Naive thymus-derived CD4-positive, alpha-beta T cell (primary cell): ENCODE measurements around the gene BCKDK. TPM values are rescaled to one million over a fixed set of nuclear protein-coding genes. Genes with fewer than 3 reads are reported as not detected.

Experiments used
- ATAC-seq: fragments of 150-1000 bp; cut with Tn5 transposase; 2 replicates; pipeline ENCODE4 v1.10.0; 2021; ENCODE audit warnings: mild to moderate bottlenecking, moderate library complexity
- CTCF ChIA-PET: fragments of 350-600 bp; sonication (Branson Sonifier 250); formaldehyde crosslinking; loops from one replicate; lab custom pipeline; 2021; ENCODE audit warnings: antibody characterized with exemption; lab: Charles Lee
- POLR2A ChIA-PET: fragments of 350-600 bp; sonication (Branson Sonifier 250); formaldehyde crosslinking; loops from one replicate; lab custom pipeline; 2021; ENCODE audit warnings: antibody characterized with exemption, inconsistent platforms; lab: Charles Lee
- DNase-seq, 9 donors: peaks; one replicate each; pipeline versions ENCODE4 v3.0.0 to v3.0.0-alpha.2; 2020 to 2022; ENCODE audit warnings: mixed read lengths in 1 of 9
- H3K27ac ChIP-seq: one replicate; pipeline ENCODE4 v1.7.0; 2013; ENCODE audit warnings: mild to moderate bottlenecking, low read depth, low read length, moderate library complexity
- H3K27me3 ChIP-seq, 2 donors: one replicate each; pipeline ENCODE4 v1.7.0; 2013; ENCODE audit warnings: low read length in 2 of 2, mild to moderate bottlenecking in 2 of 2, moderate library complexity in 2 of 2; ENCODE audit not compliant: control insufficient read depth in 2 of 2, insufficient read depth in 2 of 2
- H3K36me3 ChIP-seq, 3 experiments: 1 replicate in 2 of 3; 2 replicates in 1 of 3; pipeline ENCODE4 v1.7.0; 2013; ENCODE audit warnings: low read length in 3 of 3, mild to moderate bottlenecking in 3 of 3, moderate library complexity in 1 of 3; ENCODE audit not compliant: insufficient read depth in 3 of 3, control insufficient read depth in 2 of 3
- H3K4me1 ChIP-seq, 2 donors: one replicate each; pipeline ENCODE4 v1.7.0; 2013; ENCODE audit warnings: low read length in 2 of 2, mild to moderate bottlenecking in 2 of 2, moderate library complexity in 1 of 2; ENCODE audit not compliant: control insufficient read depth in 2 of 2, insufficient read depth in 2 of 2
- H3K4me3 ChIP-seq: 2 replicates; pipeline ENCODE4 v1.7.0; 2013; ENCODE audit warnings: mild to moderate bottlenecking, low read length
- H3K9me3 ChIP-seq, 3 experiments: 1 replicate in 2 of 3; 2 replicates in 1 of 3; pipeline ENCODE4 v1.7.0; 2013; ENCODE audit warnings: low read length in 3 of 3; ENCODE audit not compliant: control insufficient read depth in 2 of 3
- H3K27ac Mint-ChIP-seq, 9 donors: one replicate each; pipeline ENCODE4 v1.8.0; 2020 to 2022; ENCODE audit warnings: mixed read lengths in 9 of 9, mild to moderate bottlenecking in 8 of 9, moderate library complexity in 5 of 9, inconsistent platforms in 2 of 9
- H3K27me3 Mint-ChIP-seq, 5 donors: one replicate each; pipeline ENCODE4 v1.8.0; 2021 to 2022; ENCODE audit warnings: mixed read lengths in 5 of 5, mild to moderate bottlenecking in 1 of 5
- H3K36me3 Mint-ChIP-seq, 5 donors: one replicate each; pipeline ENCODE4 v1.8.0; 2020 to 2022; ENCODE audit warnings: mixed read lengths in 5 of 5, mild to moderate bottlenecking in 3 of 5, inconsistent platforms in 1 of 5
- H3K4me1 Mint-ChIP-seq, 7 donors: one replicate each; pipeline ENCODE4 v1.8.0; 2020 to 2022; ENCODE audit warnings: mixed read lengths in 7 of 7, mild to moderate bottlenecking in 3 of 7, inconsistent platforms in 1 of 7
- H3K4me3 Mint-ChIP-seq, 10 donors: one replicate each; pipeline ENCODE4 v1.8.0; 2020 to 2022; ENCODE audit warnings: mild to moderate bottlenecking in 10 of 10, mixed read lengths in 10 of 10, moderate library complexity in 6 of 10, inconsistent platforms in 2 of 10
- H3K9me3 Mint-ChIP-seq, 11 donors: one replicate each; pipeline ENCODE4 v1.8.0; 2020 to 2022; ENCODE audit warnings: mixed read lengths in 11 of 11, mild to moderate bottlenecking in 4 of 11, inconsistent platforms in 1 of 11, moderate library complexity in 1 of 11
- intact Hi-C, 2 donors: fragments of 100-400 bp; cut with micrococcal nuclease; formaldehyde crosslinking; loops; one replicate each; pipeline ENCODE4 v1.15.1; 2023
- polyA plus RNA-seq, 2 donors: library from polyadenylated mRNA; unstranded; fragments of 300-500 nt; fragmentation: Illumina TruSeq; gene quantifications; one replicate each; pipeline ENCODE4 v1.2.3, GENCODE V29; 2021
- total RNA-seq, 6 experiments: library from RNA in 5 of 6; stranded (reverse) in 5 of 6; gene quantifications; 1 replicate in 5 of 6; 2 replicates in 1 of 6; pipeline ENCODE4 v1.2.3 and lab custom pipeline; 2021 to 2026

Gene BCKDK
- total and polyA plus RNA-seq, 7 experiments from 2014 or later, result 10.3 to 36.0 (median 21.0) TPM

DNA sequence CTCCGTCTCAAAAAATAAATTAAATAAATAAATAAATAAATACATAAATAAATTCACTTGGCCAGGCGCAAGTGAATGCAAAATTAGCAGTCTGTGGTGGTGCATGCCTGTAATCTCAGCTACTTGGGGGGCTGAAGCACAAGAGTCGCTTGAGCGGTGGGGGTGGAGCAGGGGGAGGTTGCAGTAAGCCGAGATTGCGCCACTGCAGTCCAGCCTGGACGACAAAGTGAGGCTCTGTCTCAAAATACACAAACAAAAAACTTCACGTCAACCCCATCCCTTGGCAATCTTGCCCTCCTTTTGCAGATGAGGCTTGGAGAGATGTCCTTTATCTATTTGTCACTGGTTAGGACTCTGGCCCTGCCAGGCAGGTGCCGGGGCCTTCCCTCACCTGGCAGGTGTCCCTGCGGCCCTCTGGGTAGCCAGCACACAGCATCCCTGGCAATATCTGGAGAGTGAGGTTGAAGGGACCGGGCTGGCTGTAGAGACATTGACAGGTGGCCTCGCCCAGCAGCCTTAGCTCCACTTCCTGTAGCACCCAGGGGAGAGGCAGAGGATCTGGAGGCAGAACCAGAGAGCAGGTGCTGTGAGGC, 37.3 kb downstream of the BCKDK start:
- POLR2A ChIA-PET, result interaction anchor here (1.0 to 6.3 kb wide), 4 partner anchors 33 to 72 kb away, joined by 3 to 183 read pairs (median 3); partner anchors contain the start of genes FUS and PYCARD
- H3K27ac ChIP-seq, result no peak overlapping the region
- Mint-ChIP-seq H3K27me3 (peaks cover 0 to 8% (median 0%) of the 10 kb centered on the region in 5 donors), H3K9me3 (peaks cover 0 to 3% (median 0%) of the 10 kb centered on the region in 11 donors), H3K4me3 (no peak overlapping the region), H3K4me1 (peaks cover 0 to 21% (median 14%) of the 10 kb centered on the region in 7 donors), H3K27ac (no peak overlapping the region), H3K36me3 (no peaks in the 10 kb centered on the region)
- CTCF ChIA-PET, result interaction anchor here (0.6 to 1.1 kb wide), 2 partner anchors 21 to 31 kb away, joined by 3 to 4 read pairs; no protein-coding TSS in a partner anchor
- H3K36me3 ChIP-seq, result no peaks in the 10 kb centered on the region
- peaks cover 6 to 14% of the 10 kb centered on the region in 2 donors for H3K4me1 ChIP-seq
- no peaks in the 10 kb centered on the region for H3K9me3 ChIP-seq
- ATAC-seq (no peak), DNase-seq (no peak)
- intact Hi-C loops, result no loop called here
- no peak overlapping the region for H3K4me3 ChIP-seq
- no peaks in the 10 kb centered on the region for H3K27me3 ChIP-seq

DNA sequence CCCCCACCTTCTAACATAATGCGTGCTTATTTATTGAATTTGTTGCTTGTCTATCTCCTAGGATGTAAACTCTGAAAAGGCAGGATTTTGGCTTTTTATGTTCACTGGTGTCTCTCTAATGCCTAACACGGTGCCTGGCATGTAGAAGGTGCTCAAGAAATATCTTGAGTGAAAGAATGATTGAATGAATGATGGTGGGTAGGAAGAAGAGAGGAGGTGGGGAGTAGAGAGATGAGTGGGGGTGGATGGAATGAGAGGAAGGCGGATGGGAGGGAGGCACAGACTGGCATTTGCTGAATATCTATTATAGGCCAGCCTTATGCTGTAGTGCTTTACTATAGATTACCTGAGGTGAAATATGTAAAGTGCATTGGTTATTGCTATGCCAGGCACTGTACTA, 39.4 kb downstream of the BCKDK start:
- no peaks in the 10 kb centered on the region for H3K36me3 Mint-ChIP-seq
- Histone ChIP-seq H3K4me1 (peaks cover 6 to 9% of the 10 kb centered on the region in 2 donors), H3K36me3 (no peaks in the 10 kb centered on the region), H3K9me3 (no peaks in the 10 kb centered on the region), H3K27ac (no peak overlapping the region), H3K27me3 (no peaks in the 10 kb centered on the region), H3K4me3 (no peak overlapping the region)
- POLR2A ChIA-PET, result interaction anchor here (0.6 to 6.3 kb wide), 3 partner anchors 9 to 535 kb away, joined by 3 to 183 read pairs (median 4); partner anchors contain the start of gene FUS
- DNase-seq (no peak), ATAC-seq (no peak)
- H3K4me1 Mint-ChIP-seq, result peaks cover 0 to 14% (median 8%) of the 10 kb centered on the region in 7 donors
- CTCF ChIA-PET, result no interaction called here
- no peak overlapping the region for H3K4me3 Mint-ChIP-seq
- intact Hi-C loops, result no loop called here
- peaks cover 0 to 1% (median 0%) of the 10 kb centered on the region in 11 donors for H3K9me3 Mint-ChIP-seq
- H3K27ac Mint-ChIP-seq, result no peak overlapping the region
- H3K27me3 Mint-ChIP-seq, result peaks cover 0 to 8% (median 0%) of the 10 kb centered on the region in 5 donors

DNA sequence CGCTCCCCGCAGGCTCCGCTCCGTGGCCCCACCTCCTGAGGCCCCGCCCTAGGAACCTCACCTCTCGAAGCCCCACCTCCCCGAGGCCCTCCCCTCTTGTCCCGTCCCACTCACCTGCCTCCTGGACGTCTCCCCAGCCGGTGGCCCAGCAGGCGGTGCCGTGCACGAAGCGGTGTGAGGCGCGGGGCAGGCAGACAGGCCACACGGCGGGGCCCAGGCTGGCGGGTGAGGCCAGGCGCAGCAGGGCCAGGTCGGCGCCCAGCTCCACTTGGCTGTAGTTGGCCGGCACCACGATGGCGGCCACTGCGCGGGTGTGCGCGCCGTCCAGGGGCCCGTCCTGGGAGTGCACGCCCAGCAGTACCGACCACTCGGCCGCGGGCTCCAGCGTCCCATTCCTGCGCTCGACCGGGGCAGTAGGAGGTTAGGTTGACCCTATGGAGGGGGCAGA, 40.1 kb downstream of the BCKDK start:
- no peak for DNase-seq
- H3K9me3 Mint-ChIP-seq, result peaks cover 0 to 1% (median 0%) of the 10 kb centered on the region in 11 donors
- H3K4me3 ChIP-seq, result no peak overlapping the region
- H3K27ac ChIP-seq, result no peak overlapping the region
- no peaks in the 10 kb centered on the region for H3K9me3 ChIP-seq
- no peak overlapping the region for H3K4me3 Mint-ChIP-seq
- H3K4me1 ChIP-seq, result peaks cover 0 to 2% of the 10 kb centered on the region in 2 donors
- H3K4me1 Mint-ChIP-seq, result peaks cover 0 to 14% (median 7%) of the 10 kb centered on the region in 7 donors
- intact Hi-C loops, result no loop called here
- H3K36me3 ChIP-seq, result no peaks in the 10 kb centered on the region
- ChIA-PET POLR2A (interaction anchor here (0.6 kb wide), 1 partner anchor 173 kb away, joined by 3 read pairs; no protein-coding TSS in a partner anchor), CTCF (no interaction called here)
- H3K36me3 Mint-ChIP-seq, result no peaks in the 10 kb centered on the region
- H3K27ac Mint-ChIP-seq, result no peak overlapping the region
- peaks cover 0 to 8% (median 0%) of the 10 kb centered on the region in 5 donors for H3K27me3 Mint-ChIP-seq
- H3K27me3 ChIP-seq, result no peaks in the 10 kb centered on the region
- no peak for ATAC-seq

DNA sequence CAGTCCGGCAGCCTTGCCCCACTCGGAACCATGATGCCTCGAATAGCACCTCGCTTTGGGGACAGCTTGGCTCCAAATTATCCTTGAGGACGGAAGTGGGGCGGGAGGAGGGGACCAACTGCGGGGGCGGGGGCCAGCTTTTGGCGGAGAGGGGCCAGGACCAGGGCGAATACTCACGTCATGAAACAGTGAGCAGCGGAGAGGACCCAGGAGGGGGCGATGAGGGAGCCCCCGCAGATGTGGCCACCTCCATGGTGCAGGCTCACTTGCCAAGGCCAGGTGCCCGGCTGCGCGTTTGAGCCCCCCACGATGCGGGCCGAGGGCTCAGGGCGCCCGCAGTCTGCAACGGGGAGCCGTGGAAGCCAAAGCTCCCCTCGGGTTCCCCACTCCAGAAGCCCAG, 40.7 kb downstream of the BCKDK start:
- no peaks in the 10 kb centered on the region for H3K4me1 ChIP-seq
- no peak overlapping the region for H3K4me3 ChIP-seq
- no peaks in the 10 kb centered on the region for H3K27me3 ChIP-seq
- Mint-ChIP-seq H3K4me3 (no peak overlapping the region), H3K36me3 (no peaks in the 10 kb centered on the region), H3K4me1 (peaks cover 0 to 8% (median 1%) of the 10 kb centered on the region in 7 donors), H3K27me3 (peaks cover 0 to 6% (median 0%) of the 10 kb centered on the region in 5 donors), H3K27ac (no peak overlapping the region), H3K9me3 (peaks cover 0 to 1% (median 0%) of the 10 kb centered on the region in 11 donors)
- DNase-seq (no peak), ATAC-seq (no peak)
- H3K36me3 ChIP-seq, result no peaks in the 10 kb centered on the region
- POLR2A ChIA-PET, result interaction anchor here (0.6 kb wide), 1 partner anchor 174 kb away, joined by 3 read pairs; no protein-coding TSS in a partner anchor
- H3K9me3 ChIP-seq, result no peaks in the 10 kb centered on the region
- intact Hi-C loops, result no loop called here
- H3K27ac ChIP-seq, result no peak overlapping the region
- CTCF ChIA-PET, result no interaction called here

DNA sequence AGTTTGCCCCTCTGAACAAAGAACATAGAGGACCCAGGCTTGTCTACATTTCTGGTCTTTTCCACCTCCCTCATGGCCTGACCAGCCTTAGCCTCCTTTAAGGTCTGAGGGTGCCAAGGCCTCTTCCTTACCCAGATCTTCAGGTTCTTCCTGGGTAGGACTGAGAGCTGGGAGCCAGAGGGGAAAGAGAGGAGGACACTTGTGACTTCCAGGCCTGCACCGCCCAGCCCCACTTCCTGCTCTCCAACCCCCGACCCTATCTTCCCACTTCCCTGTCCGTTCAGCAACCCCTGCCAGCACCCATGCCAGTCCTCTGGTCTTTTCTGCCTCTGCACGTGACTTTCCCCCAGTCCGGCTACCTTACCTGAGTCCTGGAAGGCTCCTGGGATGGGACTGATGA, 41.1 kb downstream of the BCKDK start:
- no peaks in the 10 kb centered on the region for H3K36me3 ChIP-seq
- H3K27ac ChIP-seq, result no peak overlapping the region
- Mint-ChIP-seq H3K27me3 (peaks cover 0 to 6% (median 0%) of the 10 kb centered on the region in 5 donors), H3K36me3 (no peaks in the 10 kb centered on the region), H3K9me3 (peaks cover 0 to 1% (median 0%) of the 10 kb centered on the region in 11 donors), H3K27ac (no peak overlapping the region), H3K4me1 (peaks cover 0 to 6% (median 0%) of the 10 kb centered on the region in 7 donors), H3K4me3 (no peak overlapping the region)
- DNase-seq (no peak), ATAC-seq (no peak)
- no peaks in the 10 kb centered on the region for H3K9me3 ChIP-seq
- no peaks in the 10 kb centered on the region for H3K4me1 ChIP-seq
- no peak overlapping the region for H3K4me3 ChIP-seq
- no peaks in the 10 kb centered on the region for H3K27me3 ChIP-seq
- ChIA-PET POLR2A (no interaction called here), CTCF (no interaction called here)
- intact Hi-C loops, result no loop called here

DNA sequence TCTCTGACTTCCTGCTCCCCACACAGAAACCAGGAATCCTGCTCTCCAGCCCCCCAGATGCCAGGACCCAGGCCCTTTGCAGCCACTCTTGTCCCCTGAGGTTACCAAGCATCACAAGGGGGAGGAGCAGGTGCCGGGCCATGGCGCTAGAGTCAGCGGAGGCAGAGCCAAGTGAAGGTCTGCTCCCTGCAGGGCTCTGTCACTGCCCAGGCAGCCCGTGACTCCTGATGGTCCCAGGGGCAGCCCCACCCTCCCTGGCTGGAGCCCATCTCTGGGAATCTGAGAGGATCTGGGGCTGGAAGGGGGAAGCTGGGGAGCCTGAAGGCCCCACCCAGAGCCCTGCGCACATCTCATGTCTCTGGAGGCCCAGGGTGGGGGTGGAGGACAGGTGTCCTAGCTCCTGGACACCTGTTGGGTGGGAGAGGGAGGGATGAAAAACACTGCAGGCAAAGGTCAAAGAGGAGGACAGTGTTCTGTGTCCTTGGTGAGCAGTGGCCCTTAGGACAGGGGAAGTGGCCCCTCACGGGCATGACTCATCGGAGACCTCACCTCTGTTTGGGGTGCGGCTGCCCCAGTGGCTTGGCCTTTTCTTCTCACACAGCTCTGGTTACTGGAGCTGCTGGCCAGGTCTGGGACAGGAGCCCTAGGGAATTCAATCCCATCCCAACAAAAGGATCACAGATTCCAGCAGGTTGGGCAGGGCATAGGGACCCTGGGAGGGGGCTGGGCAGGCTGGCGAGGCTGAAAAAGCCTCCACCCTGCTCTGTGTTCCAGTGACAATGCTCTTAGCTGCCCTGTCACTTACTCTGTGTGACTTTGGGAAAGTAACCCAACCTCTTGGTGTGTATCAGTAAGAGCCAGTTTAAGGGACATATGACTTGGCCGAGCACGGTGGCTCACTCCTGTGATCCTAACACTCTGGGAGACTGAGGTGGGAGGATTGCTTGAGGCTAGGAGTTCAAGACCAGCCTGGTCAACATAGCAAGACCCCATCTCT, 42.0 kb downstream of the BCKDK start, which contains the start of gene PRSS36:
TSS of gene PRSS36 (minus strand) at position 173 of the 997 bp plus-strand sequence. CDS start at position 142, 31 bp downstream.
- Histone ChIP-seq H3K9me3 (no peaks in the 10 kb centered on the region), H3K36me3 (no peaks in the 10 kb centered on the region), H3K27me3 (no peaks in the 10 kb centered on the region), H3K4me1 (no peaks in the 10 kb centered on the region), H3K4me3 (no peak within 1 kb of the TSS), H3K27ac (no peak within 1 kb of the TSS)
- peak; percentile 45 for ATAC-seq
- Mint-ChIP-seq H3K36me3 (no peaks in the 10 kb centered on the region), H3K27me3 (peaks cover 0 to 6% (median 0%) of the 10 kb centered on the region in 5 donors), H3K4me1 (peaks cover 0 to 6% (median 0%) of the 10 kb centered on the region in 7 donors), H3K4me3 (no peak within 1 kb of the TSS), H3K9me3 (peaks cover 0 to 1% (median 0%) of the 10 kb centered on the region in 11 donors), H3K27ac (no peak within 1 kb of the TSS)
- DNase-seq, result no peak
- POLR2A ChIA-PET, result no interaction called here
- intact Hi-C loops, result no loop called here
- CTCF ChIA-PET, result no interaction called here
